HL-60 (cell line): Measurements from ENCODE around the gene SPATS2L.

Experiments
- CTCF ChIP-seq: IDR thresholded peaks from one replicate; pipeline ENCODE4 v1.5.1; 2011; ENCODE audit warnings: low read length, control low read depth, inconsistent platforms; ENCODE audit not compliant: insufficient read depth
- POLR2AphosphoS5 ChIP-seq: IDR thresholded peaks from 2 replicates; pipeline ENCODE4 v1.6.1; 2012; ENCODE audit warnings: low read depth
- REST ChIP-seq: IDR thresholded peaks from 2 replicates; pipeline ENCODE4 v1.6.1; 2012; ENCODE audit warnings: low read depth; ENCODE audit not compliant: insufficient replicate concordance

GRCh38 chr2:200444530-200444929 lies 138.0 kb downstream of the SPATS2L start:
- TF ChIP-seq CTCF (no peak), REST (no peak), POLR2AphosphoS5 (no peak)
